Activated CD8-positive, alpha-beta memory T cell treated with anti-CD3 and anti-CD28 coated beads, Interleukin-2, amount 10 ng/mL, durations not matched to agents 7 days and 5 days (primary cell): ENCODE results near the gene ISCA1. TPM values are rescaled to one million over a fixed set of nuclear protein-coding genes. Genes with fewer than 3 reads are reported as not detected.

Experiments used
- ATAC-seq: fragments of 150-1000 bp; cut with Tn5 transposase; one replicate; pipeline ENCODE4 v1.10.0; 2021; ENCODE audit warnings: moderate library complexity
- CTCF ChIA-PET: fragments of 350-600 bp; sonication (Branson Sonifier 250); formaldehyde crosslinking; loops from one replicate; lab custom pipeline; 2021; ENCODE audit warnings: antibody characterized with exemption; lab: Charles Lee
- DNase-seq: peaks from one replicate; pipeline ENCODE4 v3.0.0-alpha.2; 2020
- H3K27ac Mint-ChIP-seq: one replicate; pipeline ENCODE4 v1.8.0; 2021; ENCODE audit warnings: mild to moderate bottlenecking, mixed read lengths
- H3K27me3 Mint-ChIP-seq: one replicate; pipeline ENCODE4 v1.8.0; 2021; ENCODE audit warnings: mixed read lengths
- H3K36me3 Mint-ChIP-seq: one replicate; pipeline ENCODE4 v1.8.0; 2021; ENCODE audit warnings: mild to moderate bottlenecking, mixed read lengths
- H3K4me1 Mint-ChIP-seq: one replicate; pipeline ENCODE4 v1.8.0; 2021; ENCODE audit warnings: mixed read lengths
- H3K4me3 Mint-ChIP-seq: one replicate; pipeline ENCODE4 v1.8.0; 2021; ENCODE audit warnings: mild to moderate bottlenecking, moderate library complexity, mixed read lengths
- H3K9me3 Mint-ChIP-seq: one replicate; pipeline ENCODE4 v1.8.0; 2022; ENCODE audit warnings: low read depth, mixed read lengths
- total RNA-seq, 2 experiments: library from RNA; stranded (reverse); gene quantifications; one replicate each; pipeline ENCODE4 v1.2.3, GENCODE V29; 2021

The ISCA1 gene
- total RNA-seq, 2 experiments from 2014 or later = 16.3 to 20.0 TPM

DNA sequence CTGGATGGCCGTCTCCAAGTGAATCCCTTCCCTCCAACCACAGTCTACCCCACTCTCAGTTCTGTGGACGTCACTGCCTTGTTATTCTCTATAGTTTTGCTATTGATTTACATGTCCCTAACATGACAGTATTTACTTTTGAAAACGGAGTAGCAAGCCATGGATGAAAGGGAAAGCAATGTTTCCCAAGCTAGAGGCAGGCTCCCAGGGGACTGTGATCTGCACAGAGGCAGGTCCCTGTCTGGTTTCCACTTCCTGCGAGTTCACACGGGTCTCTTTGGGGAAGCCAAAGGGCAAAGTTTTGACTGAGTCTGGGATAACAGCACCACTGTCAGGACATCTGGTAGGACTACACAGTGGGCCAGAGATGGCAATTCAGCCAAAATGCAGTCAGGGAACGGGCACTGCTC is 35.6 kb downstream of the ISCA1 start:
- Mint-ChIP-seq H3K36me3 (peaks cover 1% of the 10 kb centered on the region), H3K4me1 (no peaks in the 10 kb centered on the region), H3K4me3 (no peak overlapping the region), H3K27me3 (peaks cover 2% of the 10 kb centered on the region), H3K9me3 (peaks cover 2% of the 10 kb centered on the region), H3K27ac (no peak overlapping the region)
- DNase-seq (no peak), ATAC-seq (no peak)
- CTCF ChIA-PET = interaction anchor here (1.6 kb wide), 1 partner anchor 34 kb away, joined by 3 read pairs; no protein-coding TSS in a partner anchor

DNA sequence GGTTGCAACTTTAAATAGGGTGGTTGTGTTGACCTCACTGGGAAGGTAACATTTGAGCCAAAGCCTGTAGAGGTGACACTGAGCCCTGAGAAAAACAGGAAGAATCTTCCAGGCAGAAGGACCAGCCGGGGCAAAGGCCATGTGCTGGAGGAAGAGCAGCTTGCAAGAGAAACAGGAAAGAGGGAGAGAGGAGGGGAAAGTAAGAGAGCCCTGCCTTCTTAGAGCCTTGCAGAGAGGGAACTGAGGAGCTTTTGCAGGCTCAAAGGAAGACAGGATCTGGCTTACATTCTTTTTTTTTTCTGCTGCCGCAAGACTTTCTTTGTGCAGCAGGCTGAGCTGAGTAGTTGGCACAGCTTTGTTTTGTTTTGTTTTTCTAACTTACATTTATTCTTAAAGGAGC is 40.3 kb downstream of the ISCA1 start:
- CTCF ChIA-PET = no interaction called here
- no peaks in the 10 kb centered on the region for H3K27me3 Mint-ChIP-seq
- H3K4me1 Mint-ChIP-seq = peaks cover 4% of the 10 kb centered on the region
- DNase-seq (no peak), ATAC-seq (no peak)
- H3K36me3 Mint-ChIP-seq = no peaks in the 10 kb centered on the region
- no peak overlapping the region for H3K4me3 Mint-ChIP-seq
- H3K9me3 Mint-ChIP-seq = no peaks in the 10 kb centered on the region
- H3K27ac Mint-ChIP-seq = no peak overlapping the region

DNA sequence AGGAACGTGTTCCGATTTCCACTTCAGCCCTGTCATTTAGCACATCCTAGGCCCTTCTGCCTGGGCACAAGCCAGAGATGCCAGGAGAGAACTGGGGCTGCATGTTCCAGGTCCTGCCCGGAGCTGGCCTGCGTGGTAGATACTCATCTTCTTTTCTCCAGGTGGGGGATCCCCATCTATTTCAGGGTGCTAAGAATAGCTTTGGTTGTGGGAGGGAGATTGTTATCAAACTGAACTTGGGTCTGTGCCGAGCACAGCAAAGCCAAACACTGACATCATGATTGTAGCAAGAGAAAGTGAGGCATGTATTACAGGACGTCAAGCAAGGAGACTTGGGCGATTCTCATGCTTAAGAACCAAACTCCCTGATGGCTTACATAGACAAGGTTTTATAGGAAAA is 41.1 kb downstream of the ISCA1 start:
- no peak for DNase-seq
- H3K4me3 Mint-ChIP-seq = no peak overlapping the region

DNA sequence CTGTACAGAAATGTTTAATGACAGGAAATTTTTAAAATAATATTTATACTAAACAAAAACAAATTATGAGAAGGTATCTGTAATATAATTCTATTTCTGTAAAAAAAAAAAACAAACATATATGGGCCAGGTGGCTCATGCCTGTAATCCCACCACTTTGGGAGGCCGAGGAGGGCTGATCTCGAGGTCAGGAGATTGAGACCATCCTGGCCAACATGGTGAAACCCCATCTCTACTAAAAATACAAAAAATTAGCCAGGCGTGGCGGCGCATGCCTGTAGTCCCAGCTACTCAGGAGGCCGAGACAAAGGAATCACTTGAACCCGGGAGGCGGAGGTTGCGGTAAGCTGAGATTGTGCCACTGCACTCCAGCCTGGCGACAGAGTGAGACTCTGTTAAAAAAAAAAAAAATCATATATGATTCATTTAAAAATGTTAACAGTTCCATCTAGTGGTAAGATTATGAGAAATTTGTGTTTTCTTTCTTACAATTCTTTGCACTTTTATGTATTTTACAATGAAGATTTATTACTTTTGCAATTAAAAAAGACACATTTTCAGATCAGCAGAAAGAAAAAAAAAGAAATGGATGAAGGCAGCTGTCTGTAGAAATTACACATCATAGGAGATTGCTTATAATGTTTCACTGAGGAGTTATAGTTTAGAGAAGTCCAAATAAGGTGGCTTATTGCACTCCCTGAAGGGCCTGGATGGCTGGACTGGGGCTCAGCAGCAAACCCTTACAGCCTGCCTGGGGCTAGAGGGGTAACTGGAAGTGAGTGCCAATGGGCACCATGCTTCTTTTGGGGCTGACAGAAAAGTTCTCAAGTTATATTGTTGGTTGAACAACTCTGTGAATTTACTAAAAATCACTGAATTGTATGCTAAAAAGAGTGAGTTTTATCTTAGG is 43.2 kb downstream of the ISCA1 start:
- H3K27ac Mint-ChIP-seq = no peak overlapping the region
- H3K36me3 Mint-ChIP-seq = no peaks in the 10 kb centered on the region
- ATAC-seq (no peak), DNase-seq (no peak)
- H3K9me3 Mint-ChIP-seq = no peaks in the 10 kb centered on the region
- peaks cover 7% of the 10 kb centered on the region for H3K27me3 Mint-ChIP-seq
- peaks cover 4% of the 10 kb centered on the region for H3K4me1 Mint-ChIP-seq
- no peak overlapping the region for H3K4me3 Mint-ChIP-seq
- CTCF ChIA-PET = no interaction called here

More for the DNA sequence above, 41.1 kb downstream of the ISCA1 start:
- CTCF ChIA-PET = interaction anchor here (1.1 kb wide), 1 partner anchor 12 kb away, joined by 3 read pairs; no protein-coding TSS in a partner anchor
- no peak for ATAC-seq
- H3K9me3 Mint-ChIP-seq = no peaks in the 10 kb centered on the region
- no peak overlapping the region for H3K27ac Mint-ChIP-seq
- peaks cover 4% of the 10 kb centered on the region for H3K4me1 Mint-ChIP-seq
- no peaks in the 10 kb centered on the region for H3K27me3 Mint-ChIP-seq
- H3K36me3 Mint-ChIP-seq = no peaks in the 10 kb centered on the region

DNA sequence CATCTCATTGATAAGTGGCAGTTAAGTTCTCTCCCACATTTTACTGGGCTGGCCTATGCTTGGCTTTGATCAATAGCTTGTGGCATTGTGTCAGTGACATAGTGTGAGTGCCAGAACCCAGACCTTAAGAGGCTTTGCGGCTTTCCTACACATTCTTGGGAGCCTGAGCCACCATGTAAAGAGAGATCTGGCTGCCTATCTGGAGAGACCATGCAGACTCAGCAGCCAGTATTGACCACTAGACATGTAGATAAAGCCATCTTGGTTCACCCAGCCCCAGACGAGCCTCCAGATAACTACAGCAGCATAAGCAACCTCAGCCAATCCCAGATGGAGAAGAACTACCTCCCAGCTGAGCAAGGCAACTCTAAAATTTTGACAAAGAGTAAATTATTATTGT is 51.5 kb downstream of the ISCA1 start:
- no peaks in the 10 kb centered on the region for H3K4me1 Mint-ChIP-seq
- peaks cover 8% of the 10 kb centered on the region for H3K27me3 Mint-ChIP-seq
- H3K36me3 Mint-ChIP-seq = no peaks in the 10 kb centered on the region
- CTCF ChIA-PET = no interaction called here
- H3K9me3 Mint-ChIP-seq = no peaks in the 10 kb centered on the region
- no peak overlapping the region for H3K27ac Mint-ChIP-seq
- no peak for ATAC-seq
- H3K4me3 Mint-ChIP-seq = no peak overlapping the region
- no peak for DNase-seq

DNA sequence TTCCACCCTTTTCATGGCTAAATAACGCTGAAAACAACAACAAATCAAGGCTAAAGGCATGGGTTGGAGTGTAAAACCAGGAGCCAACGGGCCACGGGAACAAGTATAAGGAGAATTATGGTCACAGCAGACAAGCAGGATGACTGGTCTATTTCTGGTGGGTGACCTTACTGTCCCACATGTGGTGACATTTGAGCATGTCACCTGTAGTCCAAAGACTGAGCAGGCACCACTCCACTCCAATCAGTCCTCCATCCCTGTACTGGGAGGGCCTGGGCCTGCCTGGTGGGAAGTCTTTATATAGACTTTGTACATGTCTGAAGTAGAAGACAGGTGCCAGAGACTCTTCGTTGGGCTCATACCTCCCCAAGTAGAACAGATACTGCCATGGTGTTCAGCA is 59.7 kb downstream of the ISCA1 start:
- no peaks in the 10 kb centered on the region for H3K36me3 Mint-ChIP-seq
- no peaks in the 10 kb centered on the region for H3K4me1 Mint-ChIP-seq
- no peak overlapping the region for H3K27ac Mint-ChIP-seq
- H3K27me3 Mint-ChIP-seq = peaks cover 10% of the 10 kb centered on the region
- H3K9me3 Mint-ChIP-seq = no peaks in the 10 kb centered on the region
- ATAC-seq (no peak), DNase-seq (no peak)
- CTCF ChIA-PET = no interaction called here
- H3K4me3 Mint-ChIP-seq = no peak overlapping the region

DNA sequence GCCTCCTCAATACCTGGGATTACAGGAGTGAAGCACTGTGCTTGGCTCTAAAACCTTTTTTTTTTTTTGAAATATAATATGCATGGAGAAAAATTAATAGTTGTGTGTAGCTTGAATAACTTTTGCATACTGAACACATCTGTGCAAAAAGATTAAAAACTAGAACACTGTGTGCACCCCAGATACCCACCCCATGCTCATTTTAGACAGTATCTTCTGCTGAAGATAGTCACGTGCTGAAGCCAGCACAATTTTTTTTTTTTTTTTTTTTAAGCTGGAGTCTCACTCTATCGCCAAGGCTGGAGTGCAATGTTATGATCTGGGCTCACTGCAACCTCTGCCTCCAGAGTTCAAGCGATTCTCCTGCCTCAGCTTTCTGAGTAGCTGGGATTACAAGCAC is 62.7 kb downstream of the ISCA1 start:
- peaks cover 14% of the 10 kb centered on the region for H3K27me3 Mint-ChIP-seq
- H3K4me1 Mint-ChIP-seq = no peaks in the 10 kb centered on the region
- CTCF ChIA-PET = interaction anchor here (0.7 kb wide), 1 partner anchor 101 kb away, joined by 3 read pairs; no protein-coding TSS in a partner anchor
- ATAC-seq (no peak), DNase-seq (no peak)
- no peak overlapping the region for H3K4me3 Mint-ChIP-seq
- H3K36me3 Mint-ChIP-seq = no peaks in the 10 kb centered on the region
- H3K9me3 Mint-ChIP-seq = no peaks in the 10 kb centered on the region
- no peak overlapping the region for H3K27ac Mint-ChIP-seq

DNA sequence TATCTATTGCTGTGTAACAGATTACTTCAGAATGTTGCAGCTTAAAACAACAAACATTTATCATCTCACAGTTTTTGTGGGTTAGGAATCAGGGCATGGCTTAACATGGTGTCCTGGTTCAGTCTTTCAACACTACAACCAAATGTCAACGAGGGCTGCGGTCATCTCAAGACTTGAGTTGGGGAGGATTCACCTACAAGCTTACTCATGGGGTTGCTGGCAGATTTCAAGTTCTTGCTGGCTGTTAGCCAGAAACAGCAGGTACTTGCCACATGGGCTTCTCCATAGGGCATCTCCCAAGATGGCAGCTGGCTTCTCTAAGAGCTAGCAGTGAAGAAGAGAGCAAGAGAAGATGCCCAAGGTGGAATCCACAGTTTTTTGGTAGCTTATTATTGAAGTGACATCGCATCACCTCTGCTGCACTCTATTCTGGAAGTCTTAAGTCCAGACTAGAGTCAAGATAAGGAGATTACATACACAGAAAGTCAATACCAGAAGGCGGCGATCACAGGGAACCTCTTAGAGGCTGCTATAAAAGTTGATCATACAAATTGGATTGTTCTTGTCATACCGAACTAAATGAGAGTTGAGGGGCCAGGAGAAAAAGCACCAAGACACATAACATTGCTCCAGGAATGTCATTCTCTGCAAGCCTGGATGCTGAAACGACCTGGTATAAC is 65.1 kb downstream of the ISCA1 start:
- no peak overlapping the region for H3K27ac Mint-ChIP-seq
- no peak for ATAC-seq
- no peak for DNase-seq
- CTCF ChIA-PET = no interaction called here
- no peak overlapping the region for H3K4me3 Mint-ChIP-seq
- no peaks in the 10 kb centered on the region for H3K36me3 Mint-ChIP-seq
- H3K9me3 Mint-ChIP-seq = no peaks in the 10 kb centered on the region
- H3K4me1 Mint-ChIP-seq = no peaks in the 10 kb centered on the region
- peaks cover 11% of the 10 kb centered on the region for H3K27me3 Mint-ChIP-seq

Other genes starting within 250 kb of the ISCA1 start
- 1 to 10 TPM; 3.0 to 5.5 TPM for gene GOLM1, start 183.0 kb downstream of the ISCA1 start, total RNA-seq
- under 1 TPM in 1 of 2 experiments, not detected in 1; 0.38 TPM for gene C9orf153, start 22.9 kb downstream of the ISCA1 start, total RNA-seq
- gene TUT7, start 71.9 kb upstream of the ISCA1 start, total RNA-seq = 10 to 100 TPM; 44.9 to 46.7 TPM